B cell (primary cell): ENCODE results near the gene NOS1.

ENCODE experiments used
- CTCF ChIP-seq: fragments of 200-600 bp; IDR thresholded peaks from one replicate; pipeline ENCODE4 v1.8.0; 2022; ENCODE audit warnings: antibody characterized with exemption, mild to moderate bottlenecking
- EZH2 ChIP-seq: IDR thresholded peaks from 2 replicates; pipeline ENCODE4 v1.6.1; 2012; ENCODE audit warnings: borderline replicate concordance, low read depth, mild to moderate bottlenecking, moderate library complexity, low read length; ENCODE audit not compliant: insufficient read depth, poor library complexity, severe bottlenecking

GRCh38 chr12:117350140-117350539 is 11.3 kb downstream of the NOS1 start:
- TF ChIP-seq CTCF (no peak), EZH2 (no peak)
